ENCODE measurements around the gene CLK4.

DNA sequence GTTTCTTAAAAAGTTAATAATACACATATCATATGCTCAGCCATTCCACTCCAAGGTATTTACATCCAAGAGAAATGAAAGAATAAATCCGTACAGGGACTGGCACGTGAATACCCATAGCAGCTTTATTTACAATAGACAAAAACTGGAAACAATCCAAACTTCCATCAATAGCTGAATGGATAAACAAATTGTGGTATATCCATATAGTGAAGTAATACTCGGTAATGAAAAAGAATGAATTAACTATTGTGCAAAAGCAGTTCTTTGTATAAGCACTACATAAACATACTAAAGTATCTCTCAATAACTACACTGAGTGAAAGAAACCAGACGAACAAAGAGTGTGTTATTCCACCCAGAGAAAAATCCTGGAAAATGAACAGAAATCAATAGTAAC, 54.2 kb downstream of the CLK4 start:
- no peak for TF ChIP-seq POLR2AphosphoS5 (IDR thresholded peaks at IDR 0.05; ENCODE audit: insufficient read depth in 1 of 2, low read depth in 1 of 2)
- TF ChIP-seq, protein P1, sequence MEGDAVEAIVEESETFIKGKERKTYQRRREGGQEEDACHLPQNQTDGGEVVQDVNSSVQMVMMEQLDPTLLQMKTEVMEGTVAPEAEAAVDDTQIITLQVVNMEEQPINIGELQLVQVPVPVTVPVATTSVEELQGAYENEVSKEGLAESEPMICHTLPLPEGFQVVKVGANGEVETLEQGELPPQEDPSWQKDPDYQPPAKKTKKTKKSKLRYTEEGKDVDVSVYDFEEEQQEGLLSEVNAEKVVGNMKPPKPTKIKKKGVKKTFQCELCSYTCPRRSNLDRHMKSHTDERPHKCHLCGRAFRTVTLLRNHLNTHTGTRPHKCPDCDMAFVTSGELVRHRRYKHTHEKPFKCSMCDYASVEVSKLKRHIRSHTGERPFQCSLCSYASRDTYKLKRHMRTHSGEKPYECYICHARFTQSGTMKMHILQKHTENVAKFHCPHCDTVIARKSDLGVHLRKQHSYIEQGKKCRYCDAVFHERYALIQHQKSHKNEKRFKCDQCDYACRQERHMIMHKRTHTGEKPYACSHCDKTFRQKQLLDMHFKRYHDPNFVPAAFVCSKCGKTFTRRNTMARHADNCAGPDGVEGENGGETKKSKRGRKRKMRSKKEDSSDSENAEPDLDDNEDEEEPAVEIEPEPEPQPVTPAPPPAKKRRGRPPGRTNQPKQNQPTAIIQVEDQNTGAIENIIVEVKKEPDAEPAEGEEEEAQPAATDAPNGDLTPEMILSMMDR (IDR thresholded peaks at IDR 0.05) = no peak
- no peak for TF ChIP-seq POLR2A (IDR thresholded peaks at IDR 0.05)

All from vagina (tissue), 2 donors.